Coronary artery (tissue), 2 donors: ENCODE data around the gene CAMKV.

Experiments
- DNase-seq: peaks from one replicate; pipeline ENCODE4 v3.0.0-alpha.2; 2017; ENCODE audit warnings: low spot score
- H3K27ac ChIP-seq, 2 donors: fragments of 200-600 bp; sonication (generic); one replicate each; pipeline ENCODE4 v1.5.1; 2016 to 2019
- H3K4me3 ChIP-seq: fragments of 200-600 bp; sonication (generic); 2 replicates; pipeline ENCODE4 v1.5.1; 2016; ENCODE audit warnings: mild to moderate bottlenecking, moderate library complexity
- TF ChIP-seq, protein P1 (sequence below): fragments of 200-600 bp; sonication (generic); IDR thresholded peaks from one replicate; pipeline ENCODE4 v1.5.1; 2019; ENCODE audit warnings: antibody characterized with exemption

CAMKV gene

DNA sequence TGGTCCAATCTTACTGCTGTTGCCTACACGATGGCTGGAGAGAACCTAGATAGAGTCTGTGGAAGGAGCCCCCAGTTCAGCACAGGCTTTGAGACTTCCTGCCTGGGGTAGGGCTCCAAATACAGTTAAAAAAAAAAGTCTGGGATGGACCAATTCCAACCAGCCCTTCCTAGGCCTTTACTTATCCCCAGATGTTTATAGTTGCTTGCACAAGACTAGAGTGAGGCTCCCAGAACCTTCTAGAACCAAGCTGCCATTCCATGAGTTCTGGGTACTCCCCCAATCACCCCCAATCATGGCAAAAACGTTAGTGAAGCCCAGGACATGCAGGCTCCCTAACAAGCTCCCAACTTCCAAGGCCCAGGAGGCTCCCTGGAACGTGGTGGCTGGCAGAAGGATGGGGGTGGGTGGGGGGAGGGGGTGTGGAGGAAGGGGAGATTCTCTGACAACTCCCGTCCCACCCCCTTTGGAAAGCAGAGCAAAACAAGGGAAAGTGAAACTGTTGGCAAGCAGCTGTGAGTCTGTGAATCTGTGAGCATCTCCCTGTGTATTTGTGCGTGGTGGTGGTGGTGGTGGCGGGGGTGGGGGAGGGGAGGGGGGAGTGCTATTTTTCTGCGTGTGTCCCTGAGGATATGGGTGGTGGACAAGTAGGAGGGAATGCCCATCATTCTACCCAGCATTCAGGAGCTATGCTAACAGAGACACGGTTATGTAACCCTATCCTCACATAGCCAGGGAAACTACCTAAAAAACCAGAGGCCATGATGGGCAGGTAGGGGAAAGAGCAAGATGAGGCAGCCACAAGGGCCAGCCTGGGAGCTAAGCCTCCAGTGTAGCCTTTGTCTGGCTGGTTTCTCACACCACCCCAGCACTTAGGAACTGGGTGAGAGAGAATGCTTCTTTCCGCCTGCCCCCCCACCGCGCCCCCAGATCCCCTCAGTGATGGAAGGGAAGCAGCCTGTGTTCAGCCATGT lies 31.9 kb upstream of the CAMKV start:
- Histone ChIP-seq H3K4me3 (no peak overlapping the region), H3K27ac (no peak overlapping the region)
- no peak for DNase-seq
- TF ChIP-seq, protein P1, sequence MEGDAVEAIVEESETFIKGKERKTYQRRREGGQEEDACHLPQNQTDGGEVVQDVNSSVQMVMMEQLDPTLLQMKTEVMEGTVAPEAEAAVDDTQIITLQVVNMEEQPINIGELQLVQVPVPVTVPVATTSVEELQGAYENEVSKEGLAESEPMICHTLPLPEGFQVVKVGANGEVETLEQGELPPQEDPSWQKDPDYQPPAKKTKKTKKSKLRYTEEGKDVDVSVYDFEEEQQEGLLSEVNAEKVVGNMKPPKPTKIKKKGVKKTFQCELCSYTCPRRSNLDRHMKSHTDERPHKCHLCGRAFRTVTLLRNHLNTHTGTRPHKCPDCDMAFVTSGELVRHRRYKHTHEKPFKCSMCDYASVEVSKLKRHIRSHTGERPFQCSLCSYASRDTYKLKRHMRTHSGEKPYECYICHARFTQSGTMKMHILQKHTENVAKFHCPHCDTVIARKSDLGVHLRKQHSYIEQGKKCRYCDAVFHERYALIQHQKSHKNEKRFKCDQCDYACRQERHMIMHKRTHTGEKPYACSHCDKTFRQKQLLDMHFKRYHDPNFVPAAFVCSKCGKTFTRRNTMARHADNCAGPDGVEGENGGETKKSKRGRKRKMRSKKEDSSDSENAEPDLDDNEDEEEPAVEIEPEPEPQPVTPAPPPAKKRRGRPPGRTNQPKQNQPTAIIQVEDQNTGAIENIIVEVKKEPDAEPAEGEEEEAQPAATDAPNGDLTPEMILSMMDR = no peak

DNA sequence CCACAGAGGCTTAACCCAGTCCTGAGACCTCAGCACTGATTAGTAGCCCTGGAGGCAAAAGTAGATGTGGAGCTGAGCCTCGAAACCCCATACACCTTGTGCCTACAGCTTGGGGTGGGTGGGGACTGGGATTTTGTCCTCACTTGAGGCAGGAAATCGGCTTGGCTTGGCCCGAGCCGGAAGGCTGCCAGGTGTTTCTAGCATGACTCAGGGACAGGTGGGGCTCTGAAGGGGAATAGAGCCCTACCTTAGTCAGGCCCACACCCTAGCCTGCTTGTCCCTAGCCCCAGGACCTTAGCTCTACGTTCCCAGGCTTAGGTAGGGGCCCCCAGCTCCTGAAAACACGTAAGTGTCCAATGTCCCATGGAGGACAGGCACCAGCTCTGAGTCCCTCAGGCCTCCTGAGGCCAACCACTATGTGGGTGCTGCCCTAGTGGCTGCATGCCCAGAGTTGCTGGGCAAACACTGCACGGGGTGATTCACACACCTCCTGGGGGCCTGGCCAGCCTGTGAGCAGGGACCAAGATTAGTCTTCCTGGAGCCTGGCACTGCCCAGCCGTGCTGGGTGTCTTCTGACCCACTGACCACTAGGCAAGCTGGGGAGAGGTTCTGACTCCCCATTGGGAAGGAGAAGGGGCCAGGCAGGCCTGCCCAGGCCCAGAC lies 30.9 kb upstream of the CAMKV start:
- Histone ChIP-seq H3K4me3 (no peak overlapping the region), H3K27ac (no peak overlapping the region)
- TF ChIP-seq, protein P1 = no peak
- DNase-seq = no peak

- no peak for DNase-seq
- no peak overlapping the region for H3K27ac ChIP-seq
- TF ChIP-seq, protein P1 = no peak
- H3K4me3 ChIP-seq = no peak overlapping the region
Observed at GRCh38 chr3:49899815-49900214, 30.1 kb upstream of the CAMKV start.

GRCh38 chr3:49898991-49899390 lies 29.3 kb upstream of the CAMKV start:
- DNase-seq = no peak
- no peak overlapping the region for H3K27ac ChIP-seq
- no peak overlapping the region for H3K4me3 ChIP-seq
- TF ChIP-seq, protein P1 = no peak

- TF ChIP-seq, protein P1 = no peak
- H3K27ac ChIP-seq = no peak overlapping the region
- DNase-seq = no peak
- no peak overlapping the region for H3K4me3 ChIP-seq
Observed at GRCh38 chr3:49896345-49896744, 26.6 kb upstream of the CAMKV start.

GRCh38 chr3:49895791-49896190 lies 26.1 kb upstream of the CAMKV start:
- no peak overlapping the region for H3K4me3 ChIP-seq
- TF ChIP-seq, protein P1 = no peak
- no peak for DNase-seq
- H3K27ac ChIP-seq = no peak overlapping the region

DNA sequence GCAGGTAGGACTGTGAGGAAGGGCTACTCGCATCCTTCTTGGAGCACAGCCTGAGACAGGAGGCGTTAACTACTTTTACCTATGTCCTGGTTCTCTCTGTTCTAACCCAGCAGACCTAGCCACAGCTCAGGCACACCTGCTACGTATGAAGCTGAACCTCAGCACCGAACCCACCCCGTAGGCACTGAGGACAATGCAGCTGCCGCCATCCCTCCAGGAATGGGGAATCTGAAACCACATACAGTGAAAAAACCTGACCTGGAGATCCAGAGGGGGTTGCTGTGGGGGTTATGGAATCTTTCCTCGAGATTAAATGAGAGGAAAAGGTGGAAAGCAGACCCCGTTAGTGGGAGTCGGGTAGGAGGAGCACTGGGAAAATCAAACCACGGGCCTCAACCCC lies 19.6 kb upstream of the CAMKV start:
- TF ChIP-seq, protein P1 = no peak
- no peak for DNase-seq
- Histone ChIP-seq H3K4me3 (no peak overlapping the region), H3K27ac (no peak overlapping the region)
